Mammary epithelial cell (primary cell): ENCODE measurements around the gene GUCY1A2.

ENCODE experiments used
- EZH2 ChIP-seq: IDR thresholded peaks from 2 replicates; pipeline ENCODE4 v1.6.1; 2012; ENCODE audit warnings: low read length, inconsistent platforms, borderline replicate concordance
- TF ChIP-seq, protein P1 (sequence below), 2 donors: IDR thresholded peaks in 1 of 2; conservative IDR thresholded peaks in 1 of 2; 2 replicates each; pipeline ENCODE4 v1.5.1; 2011 to 2012; ENCODE audit warnings: inconsistent platforms in 2 of 2, low read length in 2 of 2, mild to moderate bottlenecking in 2 of 2, control low read depth in 1 of 2, low read depth in 1 of 2; ENCODE audit not compliant: insufficient read depth in 1 of 2; ENCODE audit errors: extremely low read depth in 1 of 2

DNA sequence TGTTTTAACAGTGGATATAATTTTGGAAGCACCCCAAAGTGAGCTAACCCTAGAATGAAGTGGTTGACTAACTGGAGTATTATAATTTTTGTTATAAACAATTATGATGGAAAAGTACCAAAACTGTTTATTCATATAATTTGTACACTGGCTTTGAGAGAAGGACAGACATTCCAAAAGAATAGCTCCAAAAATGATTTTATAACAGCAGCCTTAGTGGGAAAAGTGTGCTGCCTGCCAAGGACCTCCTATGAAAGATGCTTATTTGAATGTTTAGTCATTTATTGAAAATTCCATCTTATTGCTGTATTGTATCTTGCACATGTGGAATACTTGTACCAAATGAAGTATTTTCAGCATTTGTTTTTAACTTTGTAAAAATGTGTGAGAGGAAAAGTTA is 169.8 kb downstream of the GUCY1A2 start:
- TF ChIP-seq, protein P1, sequence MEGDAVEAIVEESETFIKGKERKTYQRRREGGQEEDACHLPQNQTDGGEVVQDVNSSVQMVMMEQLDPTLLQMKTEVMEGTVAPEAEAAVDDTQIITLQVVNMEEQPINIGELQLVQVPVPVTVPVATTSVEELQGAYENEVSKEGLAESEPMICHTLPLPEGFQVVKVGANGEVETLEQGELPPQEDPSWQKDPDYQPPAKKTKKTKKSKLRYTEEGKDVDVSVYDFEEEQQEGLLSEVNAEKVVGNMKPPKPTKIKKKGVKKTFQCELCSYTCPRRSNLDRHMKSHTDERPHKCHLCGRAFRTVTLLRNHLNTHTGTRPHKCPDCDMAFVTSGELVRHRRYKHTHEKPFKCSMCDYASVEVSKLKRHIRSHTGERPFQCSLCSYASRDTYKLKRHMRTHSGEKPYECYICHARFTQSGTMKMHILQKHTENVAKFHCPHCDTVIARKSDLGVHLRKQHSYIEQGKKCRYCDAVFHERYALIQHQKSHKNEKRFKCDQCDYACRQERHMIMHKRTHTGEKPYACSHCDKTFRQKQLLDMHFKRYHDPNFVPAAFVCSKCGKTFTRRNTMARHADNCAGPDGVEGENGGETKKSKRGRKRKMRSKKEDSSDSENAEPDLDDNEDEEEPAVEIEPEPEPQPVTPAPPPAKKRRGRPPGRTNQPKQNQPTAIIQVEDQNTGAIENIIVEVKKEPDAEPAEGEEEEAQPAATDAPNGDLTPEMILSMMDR (conservative IDR thresholded peaks at IDR 0.05 in 1 of 2, IDR thresholded peaks at IDR 0.05 in 1 of 2; ENCODE audit: extremely low read depth in 1 of 2, insufficient read depth in 1 of 2, low read depth in 1 of 2, low read length in 2 of 2), result no peak
- no peak for TF ChIP-seq EZH2
